ENCODE results near the gene SMARCD3. TPM values are rescaled to one million over a fixed set of nuclear protein-coding genes. Genes with fewer than 3 reads are reported as not detected.

SMARCD3 gene
- total and polyA plus RNA-seq, 2 of the 4 experiments (the other 2 are of a cell fraction): 37.5 to 48.5 TPM

DNA sequence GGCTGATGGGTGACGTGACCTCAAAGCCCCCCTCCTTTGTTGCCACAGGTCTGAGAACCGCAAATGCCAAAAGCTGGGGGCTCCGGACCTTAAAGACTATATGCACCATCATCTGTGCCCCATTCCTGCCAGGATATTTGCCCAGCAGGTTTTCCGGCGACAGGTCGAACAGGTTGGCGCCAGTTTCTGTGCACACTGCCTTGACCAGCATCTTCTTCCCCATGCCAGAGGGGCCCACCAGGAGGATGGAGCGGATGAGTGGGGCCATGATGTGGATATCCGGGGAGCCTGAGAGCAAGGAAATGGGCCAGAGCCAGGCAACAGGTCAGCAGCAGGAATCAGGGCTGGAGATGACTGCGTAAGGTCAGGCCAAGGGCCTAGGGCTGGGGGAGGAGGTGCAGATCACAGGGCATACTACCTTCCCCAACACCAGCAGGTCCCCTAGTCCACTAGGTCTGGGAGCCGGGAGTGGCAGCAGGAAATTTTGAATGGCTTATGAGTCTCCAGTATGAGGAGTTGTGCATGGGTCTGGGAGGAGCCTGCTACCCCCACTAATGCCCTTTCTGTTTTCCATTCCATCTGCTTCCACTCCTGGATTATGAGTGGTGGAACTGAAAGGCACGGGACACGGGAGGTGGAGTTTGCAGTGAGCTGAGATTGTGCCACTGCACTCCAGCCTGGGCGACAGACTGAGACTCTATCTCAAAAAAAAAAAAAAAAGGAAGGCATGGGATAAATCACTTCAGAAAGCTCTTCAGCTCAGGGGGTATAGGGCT, 55.1 kb downstream of the SMARCD3 start:
- Histone ChIP-seq H3K4me3 (ENCODE audit: insufficient read depth, low read depth, low read length) (no peak overlapping the region), H2BK120ac (ENCODE audit: low read depth, low read length) (no peak overlapping the region), H3K14ac (replicated peaks; ENCODE audit: low read depth, low read length) (no peak overlapping the region), H3K56ac (ENCODE audit: extremely low read depth, insufficient read depth, low read length) (no peak overlapping the region), H3K4me2 (ENCODE audit: low read depth, low read length) (no peak overlapping the region), H4K91ac (ENCODE audit: insufficient read depth, low read depth, low read length) (no peak overlapping the region), H4K5ac (ENCODE audit: low read depth, low read length) (no peak overlapping the region), H3K23ac (ENCODE audit: low read depth, low read length) (no peak overlapping the region), H3K9ac (ENCODE audit: low read depth, low read length) (no peak overlapping the region), H3K4me1 (ENCODE audit: control insufficient read depth, insufficient read depth, low read length) (no peaks in the 10 kb centered on the region), H4K8ac (ENCODE audit: low read depth in 2 of 2, low read length in 2 of 2) (no peak overlapping the region), H2BK5ac (ENCODE audit: low read depth, low read length, poor library complexity, severe bottlenecking) (no peak overlapping the region), H3K9me3 (ENCODE audit: control insufficient read depth, insufficient read depth, low read length) (no peaks in the 10 kb centered on the region), H2BK15ac (ENCODE audit: low read depth, low read length) (no peak overlapping the region), H3K27me3 (ENCODE audit: control insufficient read depth, insufficient read depth, low read length) (peaks cover 89% of the 10 kb centered on the region), H3K36me3 (ENCODE audit: control insufficient read depth, insufficient read depth, low read length) (no peaks in the 10 kb centered on the region), H2AFZ (replicated peaks; ENCODE audit: low read length, poor library complexity) (no peak overlapping the region), H4K20me1 (ENCODE audit: insufficient read depth, low read length) (no peaks in the 10 kb centered on the region), H3K18ac (ENCODE audit: low read depth, low read length) (no peak overlapping the region), H3K9me1 (ENCODE audit: insufficient read depth, low read length) (no peaks in the 10 kb centered on the region), H2AK5ac (ENCODE audit: low read depth, low read length) (no peak overlapping the region), H3K79me1 (ENCODE audit: low read depth in 1 of 2, low read length in 2 of 2) (no peaks in the 10 kb centered on the region), H2AK9ac (replicated peaks; ENCODE audit: low read depth, low read length, poor library complexity) (no peak overlapping the region), H2BK20ac (ENCODE audit: low read depth, low read length) (no peak overlapping the region), H3K27ac (ENCODE audit: insufficient read depth, low read length) (no peak overlapping the region), H3K4ac (ENCODE audit: low read depth, low read length) (no peak overlapping the region)
- TF ChIP-seq BHLHE40 (IDR thresholded peaks at IDR 0.05; ENCODE audit: low read depth, low read length) (no peak), SMC3 (IDR thresholded peaks at IDR 0.05; ENCODE audit: low read depth, low read length) (no peak), CHD1 (IDR thresholded peaks at IDR 0.05; ENCODE audit: low read depth, low read length) (no peak), RFX5 (IDR thresholded peaks at IDR 0.05; ENCODE audit: low read depth, low read length) (no peak), MXI1 (IDR thresholded peaks at IDR 0.05; ENCODE audit: borderline replicate concordance, low read depth, low read length) (no peak), CEBPB (IDR thresholded peaks at IDR 0.05; ENCODE audit: low read depth, low read length) (no peak), NFE2L2 (IDR thresholded peaks at IDR 0.05; ENCODE audit: low read depth, low read length) (no peak), MAZ (IDR thresholded peaks at IDR 0.05; ENCODE audit: borderline replicate concordance, low read depth, low read length) (no peak), MAFK (IDR thresholded peaks at IDR 0.05; ENCODE audit: low read depth, low read length) (no peak), FOS (IDR thresholded peaks at IDR 0.05; ENCODE audit: low read depth, low read length) (no peak)
- TF ChIP-seq, protein P1, sequence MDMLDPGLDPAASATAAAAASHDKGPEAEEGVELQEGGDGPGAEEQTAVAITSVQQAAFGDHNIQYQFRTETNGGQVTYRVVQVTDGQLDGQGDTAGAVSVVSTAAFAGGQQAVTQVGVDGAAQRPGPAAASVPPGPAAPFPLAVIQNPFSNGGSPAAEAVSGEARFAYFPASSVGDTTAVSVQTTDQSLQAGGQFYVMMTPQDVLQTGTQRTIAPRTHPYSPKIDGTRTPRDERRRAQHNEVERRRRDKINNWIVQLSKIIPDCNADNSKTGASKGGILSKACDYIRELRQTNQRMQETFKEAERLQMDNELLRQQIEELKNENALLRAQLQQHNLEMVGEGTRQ (IDR thresholded peaks at IDR 0.05; ENCODE audit: low read depth, low read length): no peak
- TF ChIP-seq, protein P2, sequence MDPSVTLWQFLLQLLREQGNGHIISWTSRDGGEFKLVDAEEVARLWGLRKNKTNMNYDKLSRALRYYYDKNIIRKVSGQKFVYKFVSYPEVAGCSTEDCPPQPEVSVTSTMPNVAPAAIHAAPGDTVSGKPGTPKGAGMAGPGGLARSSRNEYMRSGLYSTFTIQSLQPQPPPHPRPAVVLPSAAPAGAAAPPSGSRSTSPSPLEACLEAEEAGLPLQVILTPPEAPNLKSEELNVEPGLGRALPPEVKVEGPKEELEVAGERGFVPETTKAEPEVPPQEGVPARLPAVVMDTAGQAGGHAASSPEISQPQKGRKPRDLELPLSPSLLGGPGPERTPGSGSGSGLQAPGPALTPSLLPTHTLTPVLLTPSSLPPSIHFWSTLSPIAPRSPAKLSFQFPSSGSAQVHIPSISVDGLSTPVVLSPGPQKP (IDR thresholded peaks at IDR 0.05; ENCODE audit: borderline replicate concordance, low read depth, low read length): no peak
- TF ChIP-seq, protein P3, sequence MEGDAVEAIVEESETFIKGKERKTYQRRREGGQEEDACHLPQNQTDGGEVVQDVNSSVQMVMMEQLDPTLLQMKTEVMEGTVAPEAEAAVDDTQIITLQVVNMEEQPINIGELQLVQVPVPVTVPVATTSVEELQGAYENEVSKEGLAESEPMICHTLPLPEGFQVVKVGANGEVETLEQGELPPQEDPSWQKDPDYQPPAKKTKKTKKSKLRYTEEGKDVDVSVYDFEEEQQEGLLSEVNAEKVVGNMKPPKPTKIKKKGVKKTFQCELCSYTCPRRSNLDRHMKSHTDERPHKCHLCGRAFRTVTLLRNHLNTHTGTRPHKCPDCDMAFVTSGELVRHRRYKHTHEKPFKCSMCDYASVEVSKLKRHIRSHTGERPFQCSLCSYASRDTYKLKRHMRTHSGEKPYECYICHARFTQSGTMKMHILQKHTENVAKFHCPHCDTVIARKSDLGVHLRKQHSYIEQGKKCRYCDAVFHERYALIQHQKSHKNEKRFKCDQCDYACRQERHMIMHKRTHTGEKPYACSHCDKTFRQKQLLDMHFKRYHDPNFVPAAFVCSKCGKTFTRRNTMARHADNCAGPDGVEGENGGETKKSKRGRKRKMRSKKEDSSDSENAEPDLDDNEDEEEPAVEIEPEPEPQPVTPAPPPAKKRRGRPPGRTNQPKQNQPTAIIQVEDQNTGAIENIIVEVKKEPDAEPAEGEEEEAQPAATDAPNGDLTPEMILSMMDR (conservative IDR thresholded peaks at IDR 0.05; ENCODE audit: low read depth, low read length): no peak
- no TSS peak for BruUV-seq (replicated peaks)
- POLR2A ChIA-PET (ENCODE audit: unreplicated experiment): no interaction called here
- ATAC-seq (ENCODE audit: low read depth) (no peak), DNase-seq (no peak)
- intact Hi-C loops (cut with micrococcal nuclease) (no loop called here), dilution Hi-C loops (cut with HindIII; ENCODE audit: low sequenced_read_pairs, unreplicated experiment) (no loop called here), in situ Hi-C loops (cut with MboI; ENCODE audit: low sequenced_read_pairs) (no loop called here)
- CTCF ChIA-PET: no interaction called here
- 77% methylated on average over 6 of the region's 14 CpGs; no CpG with 5 or more reads in 1 of the 2 experiments for WGBS, 2 experiments (ENCODE audit: extremely low coverage in 2 of 2, insufficient read length in 1 of 2)
